ENCODE results near the gene TSPAN4. TPM values are rescaled to one million over a fixed set of nuclear protein-coding genes. Genes with fewer than 3 reads are reported as not detected.

TSPAN4 gene, protein sequence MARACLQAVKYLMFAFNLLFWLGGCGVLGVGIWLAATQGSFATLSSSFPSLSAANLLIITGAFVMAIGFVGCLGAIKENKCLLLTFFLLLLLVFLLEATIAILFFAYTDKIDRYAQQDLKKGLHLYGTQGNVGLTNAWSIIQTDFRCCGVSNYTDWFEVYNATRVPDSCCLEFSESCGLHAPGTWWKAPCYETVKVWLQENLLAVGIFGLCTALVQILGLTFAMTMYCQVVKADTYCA
- polyA plus RNA-seq (2013, experiment 1 of 2) = 20.6 TPM
- polyA plus RNA-seq (2013, experiment 2 of 2) = 19.9 TPM

GRCh38 chr11:842370-843002, at the start of gene TSPAN4, which contains the start of gene POLR2L:
TSS of gene TSPAN4 (plus strand) at chr11:842852. CDS start at chr11:850305, 7,453 bp downstream.
TSS of gene POLR2L (minus strand) at chr11:842529. CDS start at chr11:842508, 21 bp downstream.
- Histone ChIP-seq H3K36me3 (ENCODE audit: control insufficient read depth, insufficient read depth, low read length) (peaks cover 8% of the 10 kb centered on the region), H3K79me1 (ENCODE audit: low read length) (peaks cover 7% of the 10 kb centered on the region), H3K18ac (ENCODE audit: low read length) (peak within 1 kb of the TSS; percentile 90), H3K27me3 (ENCODE audit: insufficient read depth, low read length, poor library complexity) (no peaks in the 10 kb centered on the region), H4K8ac (ENCODE audit: low read depth, low read length) (no peak within 1 kb of the TSS), H2BK120ac (ENCODE audit: low read depth, low read length) (peak within 1 kb of the TSS; percentile 95), H3K4me2 (ENCODE audit: low read length) (peak within 1 kb of the TSS; percentile 83), H3K27ac (ENCODE audit: low read depth, low read length) (peak within 1 kb of the TSS; percentile 72), H2AK5ac (ENCODE audit: low read length) (no peak within 1 kb of the TSS), H3K4me3 (ENCODE audit: low read length) (peak within 1 kb of the TSS; percentile 77), H4K5ac (ENCODE audit: low read length) (no peak within 1 kb of the TSS), H3K23ac (ENCODE audit: low read length) (peak within 1 kb of the TSS; percentile 81), H3K4me1 (ENCODE audit: control insufficient read depth, low read depth, low read length) (peaks cover 5% of the 10 kb centered on the region), H3K9ac (ENCODE audit: low read length) (peak within 1 kb of the TSS; percentile 90), H2BK5ac (ENCODE audit: low read length) (peak within 1 kb of the TSS; percentile 87), H3K56ac (ENCODE audit: low read length) (peak within 1 kb of the TSS; percentile 95), H3K79me2 (ENCODE audit: control insufficient read depth, insufficient read depth, low read length) (peaks cover 16% of the 10 kb centered on the region), H3K4ac (ENCODE audit: low read depth, low read length) (peak within 1 kb of the TSS; percentile 65), H2BK15ac (replicated peaks; ENCODE audit: low read depth) (no peak within 1 kb of the TSS)
- DNase-seq = peak; percentile 94
- no CpG with 5 or more reads among the region's 87 CpGs for WGBS (ENCODE audit: extremely low coverage, insufficient coverage, low lambda C conversion rate)

DNA sequence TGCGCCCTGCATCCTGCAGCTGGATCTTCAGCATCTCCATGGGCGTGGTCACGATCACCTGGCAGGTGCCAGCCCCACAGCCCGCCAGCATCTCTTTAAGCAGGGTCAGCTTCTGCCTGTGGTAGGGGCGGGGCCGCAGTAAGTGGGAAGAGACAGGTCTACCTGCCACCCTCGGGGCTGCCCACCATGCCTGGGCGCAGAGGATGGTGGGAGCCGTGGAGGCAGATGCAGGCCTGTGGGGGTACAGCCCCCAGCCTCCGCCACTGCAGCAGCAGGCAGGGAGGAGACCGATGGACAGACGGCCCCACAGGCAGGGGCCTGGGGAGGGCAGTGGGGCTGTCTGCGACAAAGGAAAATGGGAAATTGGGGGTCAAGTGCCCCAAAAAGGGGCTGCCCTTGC, 49.8 kb upstream of the TSPAN4 start:
- no peak overlapping the region for H2BK5ac ChIP-seq (ENCODE audit: low read length)

GRCh38 chr11:793556-793955, 49.1 kb upstream of the TSPAN4 start:
- H4K5ac ChIP-seq (ENCODE audit: low read length) = no peak overlapping the region
- no peaks in the 10 kb centered on the region for H3K4me1 ChIP-seq (ENCODE audit: control insufficient read depth, low read depth, low read length)
- no peak overlapping the region for H3K23ac ChIP-seq (ENCODE audit: low read length)
- no peak overlapping the region for H3K27ac ChIP-seq (ENCODE audit: low read depth, low read length)
- H3K4me3 ChIP-seq (ENCODE audit: low read length) = no peak overlapping the region
- no CpG with 5 or more reads among the region's 7 CpGs for WGBS (ENCODE audit: extremely low coverage, insufficient coverage, low lambda C conversion rate)
- peaks cover 3% of the 10 kb centered on the region for H3K79me2 ChIP-seq (ENCODE audit: control insufficient read depth, insufficient read depth, low read length)
- H3K27me3 ChIP-seq (ENCODE audit: insufficient read depth, low read length, poor library complexity) = no peaks in the 10 kb centered on the region
- H4K8ac ChIP-seq (ENCODE audit: low read depth, low read length) = no peak overlapping the region
- no peak overlapping the region for H2BK120ac ChIP-seq (ENCODE audit: low read depth, low read length)
- no peak overlapping the region for H3K18ac ChIP-seq (ENCODE audit: low read length)
- H2BK5ac ChIP-seq (ENCODE audit: low read length) = no peak overlapping the region
- no peak for DNase-seq
- H3K56ac ChIP-seq (ENCODE audit: low read length) = no peak overlapping the region
- H3K4ac ChIP-seq (ENCODE audit: low read depth, low read length) = no peak overlapping the region
- no peak overlapping the region for H3K9ac ChIP-seq (ENCODE audit: low read length)
- H3K4me2 ChIP-seq (ENCODE audit: low read length) = no peak overlapping the region
- no peak overlapping the region for H2AK5ac ChIP-seq (ENCODE audit: low read length)
- peaks cover 4% of the 10 kb centered on the region for H3K79me1 ChIP-seq (ENCODE audit: low read length)
- H3K36me3 ChIP-seq (ENCODE audit: control insufficient read depth, insufficient read depth, low read length) = no peaks in the 10 kb centered on the region
- no peak overlapping the region for H2BK15ac ChIP-seq (replicated peaks; ENCODE audit: low read depth)

More for the DNA sequence above, 49.8 kb upstream of the TSPAN4 start:
- H3K18ac ChIP-seq (ENCODE audit: low read length) = no peak overlapping the region
- no peak overlapping the region for H2AK5ac ChIP-seq (ENCODE audit: low read length)
- H3K56ac ChIP-seq (ENCODE audit: low read length) = no peak overlapping the region
- no peak overlapping the region for H3K4me2 ChIP-seq (ENCODE audit: low read length)
- no peak overlapping the region for H3K27ac ChIP-seq (ENCODE audit: low read depth, low read length)
- H3K4me1 ChIP-seq (ENCODE audit: control insufficient read depth, low read depth, low read length) = no peaks in the 10 kb centered on the region
- H2BK120ac ChIP-seq (ENCODE audit: low read depth, low read length) = no peak overlapping the region
- H3K79me2 ChIP-seq (ENCODE audit: control insufficient read depth, insufficient read depth, low read length) = peaks cover 3% of the 10 kb centered on the region
- H3K79me1 ChIP-seq (ENCODE audit: low read length) = peaks cover 4% of the 10 kb centered on the region
- no CpG with 5 or more reads among the region's 13 CpGs for WGBS (ENCODE audit: extremely low coverage, insufficient coverage, low lambda C conversion rate)
- H3K9ac ChIP-seq (ENCODE audit: low read length) = no peak overlapping the region
- H2BK15ac ChIP-seq (replicated peaks; ENCODE audit: low read depth) = no peak overlapping the region
- H3K23ac ChIP-seq (ENCODE audit: low read length) = no peak overlapping the region
- no peak overlapping the region for H4K5ac ChIP-seq (ENCODE audit: low read length)
- no peaks in the 10 kb centered on the region for H3K27me3 ChIP-seq (ENCODE audit: insufficient read depth, low read length, poor library complexity)
- H3K36me3 ChIP-seq (ENCODE audit: control insufficient read depth, insufficient read depth, low read length) = no peaks in the 10 kb centered on the region
- no peak overlapping the region for H3K4me3 ChIP-seq (ENCODE audit: low read length)
- no peak overlapping the region for H4K8ac ChIP-seq (ENCODE audit: low read depth, low read length)
- H3K4ac ChIP-seq (ENCODE audit: low read depth, low read length) = no peak overlapping the region
- DNase-seq = no peak

DNA sequence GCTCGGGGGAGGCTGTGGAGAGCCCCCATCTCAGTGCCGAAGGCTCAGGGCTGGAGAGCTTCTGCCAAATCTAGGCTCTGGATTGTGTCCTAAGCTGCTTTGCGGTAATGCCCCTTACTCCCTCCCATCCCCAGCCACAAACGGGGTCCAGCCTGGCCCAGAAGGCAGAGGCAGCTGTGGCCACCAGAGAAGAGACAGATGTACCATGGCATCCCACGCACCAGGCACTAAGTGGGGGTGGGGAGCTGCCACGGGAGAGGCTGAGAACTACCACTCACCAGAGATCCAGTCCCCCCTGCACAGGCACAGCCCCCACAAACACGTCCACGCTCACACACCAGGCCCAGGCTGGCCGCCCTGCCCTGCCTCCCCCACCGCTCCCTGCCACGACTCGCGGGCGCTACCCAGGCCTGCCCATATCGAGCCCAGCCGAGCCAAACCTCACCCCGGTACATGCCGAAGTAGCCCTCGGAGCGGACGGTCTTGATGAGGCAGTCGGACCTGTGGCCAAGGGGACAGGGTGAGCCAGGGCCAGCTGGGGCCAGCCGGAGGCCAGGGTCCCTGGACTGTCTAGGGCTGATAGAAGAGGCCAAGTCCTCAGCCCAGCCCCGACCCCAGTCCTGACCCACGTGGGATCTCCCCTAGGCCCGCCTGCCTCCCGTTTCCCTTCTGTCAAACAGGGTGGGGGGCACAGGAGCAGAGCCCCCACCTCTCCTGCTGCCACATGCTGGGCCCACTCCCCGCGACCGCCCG, 48.5 kb upstream of the TSPAN4 start:
- Histone ChIP-seq H3K9ac (ENCODE audit: low read length) (no peak overlapping the region), H3K4me1 (ENCODE audit: control insufficient read depth, low read depth, low read length) (no peaks in the 10 kb centered on the region), H3K23ac (ENCODE audit: low read length) (no peak overlapping the region), H3K18ac (ENCODE audit: low read length) (no peak overlapping the region), H3K56ac (ENCODE audit: low read length) (no peak overlapping the region), H2BK120ac (ENCODE audit: low read depth, low read length) (no peak overlapping the region), H3K36me3 (ENCODE audit: control insufficient read depth, insufficient read depth, low read length) (no peaks in the 10 kb centered on the region), H3K27me3 (ENCODE audit: insufficient read depth, low read length, poor library complexity) (no peaks in the 10 kb centered on the region), H3K79me1 (ENCODE audit: low read length) (peaks cover 4% of the 10 kb centered on the region), H4K8ac (ENCODE audit: low read depth, low read length) (no peak overlapping the region), H3K79me2 (ENCODE audit: control insufficient read depth, insufficient read depth, low read length) (peaks cover 3% of the 10 kb centered on the region), H3K27ac (ENCODE audit: low read depth, low read length) (no peak overlapping the region), H2BK5ac (ENCODE audit: low read length) (no peak overlapping the region), H3K4me3 (ENCODE audit: low read length) (no peak overlapping the region), H2AK5ac (ENCODE audit: low read length) (no peak overlapping the region), H4K5ac (ENCODE audit: low read length) (no peak overlapping the region), H3K4ac (ENCODE audit: low read depth, low read length) (no peak overlapping the region), H3K4me2 (ENCODE audit: low read length) (no peak overlapping the region), H2BK15ac (replicated peaks; ENCODE audit: low read depth) (no peak overlapping the region)
- DNase-seq = no peak
- no CpG with 5 or more reads among the region's 31 CpGs for WGBS (ENCODE audit: extremely low coverage, insufficient coverage, low lambda C conversion rate)

GRCh38 chr11:794766-795633, 47.7 kb upstream of the TSPAN4 start:
- Histone ChIP-seq H3K4me2 (ENCODE audit: low read length) (no peak overlapping the region), H3K18ac (ENCODE audit: low read length) (no peak overlapping the region), H4K5ac (ENCODE audit: low read length) (no peak overlapping the region), H3K79me2 (ENCODE audit: control insufficient read depth, insufficient read depth, low read length) (peaks cover 3% of the 10 kb centered on the region), H3K27ac (ENCODE audit: low read depth, low read length) (no peak overlapping the region), H3K36me3 (ENCODE audit: control insufficient read depth, insufficient read depth, low read length) (no peaks in the 10 kb centered on the region), H3K23ac (ENCODE audit: low read length) (no peak overlapping the region), H2AK5ac (ENCODE audit: low read length) (no peak overlapping the region), H3K56ac (ENCODE audit: low read length) (no peak overlapping the region), H4K8ac (ENCODE audit: low read depth, low read length) (no peak overlapping the region), H3K4me1 (ENCODE audit: control insufficient read depth, low read depth, low read length) (no peaks in the 10 kb centered on the region), H3K4ac (ENCODE audit: low read depth, low read length) (no peak overlapping the region), H3K27me3 (ENCODE audit: insufficient read depth, low read length, poor library complexity) (no peaks in the 10 kb centered on the region), H2BK5ac (ENCODE audit: low read length) (no peak overlapping the region), H3K4me3 (ENCODE audit: low read length) (no peak overlapping the region), H2BK15ac (replicated peaks; ENCODE audit: low read depth) (no peak overlapping the region), H3K79me1 (ENCODE audit: low read length) (peaks cover 4% of the 10 kb centered on the region), H2BK120ac (ENCODE audit: low read depth, low read length) (no peak overlapping the region), H3K9ac (ENCODE audit: low read length) (no peak overlapping the region)
- DNase-seq = no peak
- WGBS (ENCODE audit: extremely low coverage, insufficient coverage, low lambda C conversion rate) = no CpG with 5 or more reads among the region's 38 CpGs

All from mesendoderm (in vitro differentiated cells).